SK-N-SH (cell line): Measurements from ENCODE around the gene GRM1. TPM values are rescaled to one million over a fixed set of nuclear protein-coding genes. Genes with fewer than 3 reads are reported as not detected.

Experiments
- CTCF ChIA-PET: fragments of 300-600, 350-600 bp; formaldehyde crosslinking; extraction: SDS; loops from one replicate; lab custom pipeline; 2021; lab: Yijun Ruan, JAX
- POLR2A ChIA-PET: fragments of 350-600 bp; sonication (Branson Sonifier 250); formaldehyde crosslinking; extraction: SDS; loops from one replicate; lab custom pipeline; 2020; ENCODE audit warnings: antibody characterized with exemption, inconsistent platforms; lab: Yijun Ruan, JAX
- DNase-seq: peaks from one replicate; pipeline ENCODE4 v3.0.0; 2012
- H2AFZ ChIP-seq: fragments of 200-600 bp; sonication (generic); 2 replicates; pipeline ENCODE4 v1.8.1; 2016; ENCODE audit warnings: antibody characterized with exemption, mild to moderate bottlenecking, low read depth
- H3F3A ChIP-seq: fragments of 200-600 bp; sonication (generic); replicated peaks from 2 replicates; pipeline ENCODE3; 2016; ENCODE audit warnings: antibody characterized with exemption, mild to moderate bottlenecking; ENCODE audit not compliant: insufficient read depth
- H3K27ac ChIP-seq, 2 experiments: fragments of 200-500 bp in 1 of 2; fragments of 200-600 bp in 1 of 2; sonication (Bioruptor generic) in 1 of 2; sonication (generic), shearing (Covaris generic) in 1 of 2; 2 replicates each; pipeline versions ENCODE4 v1.5.1 to v1.6.1; 2014 to 2016; ENCODE audit warnings: low read depth in 2 of 2, inconsistent platforms in 1 of 2, low read length in 1 of 2, mild to moderate bottlenecking in 1 of 2, mixed read lengths in 1 of 2
- H3K27me3 ChIP-seq: fragments of 200-600 bp; sonication (generic), shearing (Covaris generic); 2 replicates; pipeline ENCODE4 v1.6.1; 2016; ENCODE audit warnings: mixed run types; ENCODE audit not compliant: insufficient read depth
- H3K36me3 ChIP-seq, 2 experiments: fragments of 200-500 bp in 1 of 2; fragments of 200-600 bp in 1 of 2; sonication (Bioruptor generic) in 1 of 2; sonication (generic) in 1 of 2; replicated peaks in 1 of 2; 2 replicates each; pipeline versions ENCODE3 to v1.5.1; 2014 to 2016; ENCODE audit warnings: low read length in 1 of 2, mild to moderate bottlenecking in 1 of 2; ENCODE audit not compliant: insufficient read depth in 2 of 2, control insufficient read depth in 1 of 2
- H3K4me1 ChIP-seq, 2 experiments: fragments of 200-500 bp in 1 of 2; fragments of 200-600 bp in 1 of 2; sonication (Bioruptor generic) in 1 of 2; sonication (generic), shearing (Covaris generic) in 1 of 2; 2 replicates each; pipeline versions ENCODE4 v1.5.1 to v1.6.1; 2014 to 2016; ENCODE audit warnings: low read depth in 1 of 2, low read length in 1 of 2, mixed run types in 1 of 2; ENCODE audit not compliant: insufficient read depth in 2 of 2, control insufficient read depth in 1 of 2
- H3K4me2 ChIP-seq: fragments of 200-600 bp; sonication (generic), shearing (Covaris generic); 2 replicates; pipeline ENCODE4 v1.6.1; 2017; ENCODE audit warnings: mixed run types
- H3K4me3 ChIP-seq, 2 experiments: fragments of 200-500 bp in 1 of 2; fragments of 200-600 bp in 1 of 2; sonication (Bioruptor generic) in 1 of 2; sonication (generic), shearing (Covaris generic) in 1 of 2; 2 replicates each; pipeline versions ENCODE4 v1.5.1 to v1.8.1; 2014 to 2016; ENCODE audit warnings: low read depth in 2 of 2, inconsistent platforms in 1 of 2, low read length in 1 of 2, mild to moderate bottlenecking in 1 of 2, mixed read lengths in 1 of 2, moderate library complexity in 1 of 2
- H3K79me2 ChIP-seq: fragments of 200-600 bp; sonication (generic); 2 replicates; pipeline ENCODE4 v1.8.1; 2017; ENCODE audit warnings: mild to moderate bottlenecking; ENCODE audit not compliant: insufficient read depth
- H3K9ac ChIP-seq: fragments of 200-600 bp; sonication (generic); 2 replicates; pipeline ENCODE4 v1.6.1; 2017; ENCODE audit warnings: mixed run types
- H3K9me2 ChIP-seq: fragments of 200-600 bp; sonication (generic); 2 replicates; pipeline ENCODE4 v1.6.1; 2017; ENCODE audit warnings: mixed run types
- H3K9me3 ChIP-seq: fragments of 200-600 bp; sonication (generic); 2 replicates; pipeline ENCODE4 v1.6.1; 2017; ENCODE audit warnings: mixed run types, mild to moderate bottlenecking, moderate library complexity
- H4K20me1 ChIP-seq: fragments of 200-600 bp; sonication (generic); 2 replicates; pipeline ENCODE4 v1.6.1; 2017; ENCODE audit warnings: mild to moderate bottlenecking, mixed run types; ENCODE audit not compliant: insufficient read depth
- CHD2 ChIP-seq: fragments of 150-350 bp; IDR thresholded peaks from 2 replicates; pipeline ENCODE4 v1.6.1; 2018; ENCODE audit warnings: low read length; ENCODE audit not compliant: partially characterized antibody
- ELF1 ChIP-seq: IDR thresholded peaks from 2 replicates; pipeline ENCODE4 v1.4.0; 2012
- EP300 ChIP-seq, 2 experiments: IDR thresholded peaks; 2 replicates each; pipeline versions ENCODE4 v1.4.0 to v1.6.1; 2012; ENCODE audit warnings: borderline replicate concordance in 1 of 2, low read depth in 1 of 2, low read length in 1 of 2
- GATA2 ChIP-seq: sonication (generic); formaldehyde crosslinking; IDR thresholded peaks from 2 replicates; pipeline ENCODE4 v1.5.0; 2020; ENCODE audit warnings: mild to moderate bottlenecking, missing genetic modification reagents
- JUND ChIP-seq: IDR thresholded peaks from 2 replicates; pipeline ENCODE4 v1.4.0; 2012
- NFIC ChIP-seq: IDR thresholded peaks from 2 replicates; pipeline ENCODE4 v1.4.0; 2012; ENCODE audit warnings: borderline replicate concordance
- RCOR1 ChIP-seq: fragments of 150-350 bp; IDR thresholded peaks from 2 replicates; pipeline ENCODE4 v1.6.1; 2017; ENCODE audit warnings: antibody characterized with exemption, low read length
- SIN3A ChIP-seq: IDR thresholded peaks from 2 replicates; pipeline ENCODE4 v1.6.1; 2012; ENCODE audit warnings: low read depth, mild to moderate bottlenecking, low read length, moderate library complexity, borderline replicate concordance
- SMC3 ChIP-seq: IDR thresholded peaks from 2 replicates; pipeline ENCODE4 v1.6.1; 2012; ENCODE audit warnings: low read depth, low read length, improper control_type of control experiment
- USF1 ChIP-seq: IDR thresholded peaks from 2 replicates; pipeline ENCODE4 v1.4.0; 2012; ENCODE audit warnings: low read depth, borderline replicate concordance
- WGBS: methylation state at CpG from one replicate; pipeline ENCODE4 v1.1.6; 2017; ENCODE audit warnings: low lambda C conversion rate; 5-methylcytosine and 5-hydroxymethylcytosine counted together
- polyA plus RNA-seq, 3 experiments: library from polyadenylated mRNA; depleted of rRNA; stranded (reverse); fragments of >200 nt; gene quantifications; 2 replicates each; pipeline ENCODE4 v1.2.3, GENCODE V29; 2012
- TF ChIP-seq, protein P1 (sequence below): fragments of 200-600 bp; sonication (generic); IDR thresholded peaks from 2 replicates; pipeline ENCODE4 v1.6.1; 2017; ENCODE audit warnings: antibody characterized with exemption, mild to moderate bottlenecking, moderate library complexity

GRM1 gene
- polyA plus RNA-seq, 1 of the 3 experiments (the other 2 are of a cell fraction), result 0.05 TPM

GRCh38 chr6:146219101-146219500 is 190.2 kb downstream of the GRM1 start:
- Histone ChIP-seq H3K79me2 (no peaks in the 10 kb centered on the region), H3K9me2 (no peaks in the 10 kb centered on the region)
- CTCF ChIA-PET, result no interaction called here
- WGBS, result 75% methylated on average over 3 of the region's 3 CpGs
- TF ChIP-seq EP300 (IDR thresholded peaks at IDR 0.05; ENCODE audit: borderline replicate concordance in 1 of 2, low read depth in 1 of 2, low read length in 1 of 2) (no peak), USF1 (no peak), SIN3A (no peak), JUND (no peak), GATA2 (CRISPR knock-in tag) (no peak), ELF1 (no peak), RCOR1 (no peak)
- TF ChIP-seq, protein P1, sequence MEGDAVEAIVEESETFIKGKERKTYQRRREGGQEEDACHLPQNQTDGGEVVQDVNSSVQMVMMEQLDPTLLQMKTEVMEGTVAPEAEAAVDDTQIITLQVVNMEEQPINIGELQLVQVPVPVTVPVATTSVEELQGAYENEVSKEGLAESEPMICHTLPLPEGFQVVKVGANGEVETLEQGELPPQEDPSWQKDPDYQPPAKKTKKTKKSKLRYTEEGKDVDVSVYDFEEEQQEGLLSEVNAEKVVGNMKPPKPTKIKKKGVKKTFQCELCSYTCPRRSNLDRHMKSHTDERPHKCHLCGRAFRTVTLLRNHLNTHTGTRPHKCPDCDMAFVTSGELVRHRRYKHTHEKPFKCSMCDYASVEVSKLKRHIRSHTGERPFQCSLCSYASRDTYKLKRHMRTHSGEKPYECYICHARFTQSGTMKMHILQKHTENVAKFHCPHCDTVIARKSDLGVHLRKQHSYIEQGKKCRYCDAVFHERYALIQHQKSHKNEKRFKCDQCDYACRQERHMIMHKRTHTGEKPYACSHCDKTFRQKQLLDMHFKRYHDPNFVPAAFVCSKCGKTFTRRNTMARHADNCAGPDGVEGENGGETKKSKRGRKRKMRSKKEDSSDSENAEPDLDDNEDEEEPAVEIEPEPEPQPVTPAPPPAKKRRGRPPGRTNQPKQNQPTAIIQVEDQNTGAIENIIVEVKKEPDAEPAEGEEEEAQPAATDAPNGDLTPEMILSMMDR, result no peak
- TF ChIP-seq, all 33 proteins: peak for 0
- Histone ChIP-seq H3K4me3 (no peak overlapping the region), H3K27me3 (no peaks in the 10 kb centered on the region), H3K4me1 (no peaks in the 10 kb centered on the region), H2AFZ (no peak overlapping the region), H3K9ac (no peak overlapping the region), H3F3A (no peaks in the 10 kb centered on the region), H3K9me3 (no peaks in the 10 kb centered on the region), H3K27ac (no peak overlapping the region), H3K36me3 (no peaks in the 10 kb centered on the region), H3K4me2 (no peak overlapping the region), H4K20me1 (no peaks in the 10 kb centered on the region)
- no peak for DNase-seq
- POLR2A ChIA-PET, result no interaction called here

GRCh38 chr6:146224449-146224848 is 195.6 kb downstream of the GRM1 start:
- H3K9me3 ChIP-seq, result no peaks in the 10 kb centered on the region
- H3K4me2 ChIP-seq, result no peak overlapping the region
- WGBS, result 17% methylated on average over 3 of the region's 3 CpGs
- H4K20me1 ChIP-seq, result no peaks in the 10 kb centered on the region
- no peak for DNase-seq
- no peak overlapping the region for H2AFZ ChIP-seq
- no peak for TF ChIP-seq CHD2
- H3K79me2 ChIP-seq, result no peaks in the 10 kb centered on the region
- H3F3A ChIP-seq, result no peaks in the 10 kb centered on the region
- H3K4me1 ChIP-seq, result no peaks in the 10 kb centered on the region
- no peak overlapping the region for H3K9ac ChIP-seq
- H3K4me3 ChIP-seq, result no peak overlapping the region
- no peak overlapping the region for H3K27ac ChIP-seq
- no peaks in the 10 kb centered on the region for H3K27me3 ChIP-seq
- CTCF ChIA-PET, result no interaction called here
- no peaks in the 10 kb centered on the region for H3K36me3 ChIP-seq
- POLR2A ChIA-PET, result no interaction called here
- no peaks in the 10 kb centered on the region for H3K9me2 ChIP-seq

GRCh38 chr6:146224988-146225387 is 196.1 kb downstream of the GRM1 start:
- no peaks in the 10 kb centered on the region for H3K9me2 ChIP-seq
- H3K27ac ChIP-seq, result no peak overlapping the region
- H4K20me1 ChIP-seq, result no peaks in the 10 kb centered on the region
- no peak overlapping the region for H3K4me2 ChIP-seq
- H3K4me1 ChIP-seq, result no peaks in the 10 kb centered on the region
- H3K79me2 ChIP-seq, result no peaks in the 10 kb centered on the region
- CTCF ChIA-PET, result no interaction called here
- no peaks in the 10 kb centered on the region for H3F3A ChIP-seq
- no peak overlapping the region for H3K4me3 ChIP-seq
- no peak overlapping the region for H3K9ac ChIP-seq
- H3K27me3 ChIP-seq, result no peaks in the 10 kb centered on the region
- POLR2A ChIA-PET, result no interaction called here
- H2AFZ ChIP-seq, result no peak overlapping the region
- H3K36me3 ChIP-seq, result no peaks in the 10 kb centered on the region
- TF ChIP-seq SMC3 (no peak), EP300 (IDR thresholded peaks at IDR 0.05; ENCODE audit: borderline replicate concordance in 1 of 2, low read depth in 1 of 2, low read length in 1 of 2) (no peak), NFIC (no peak)
- DNase-seq, result no peak
- 16% methylated on average over 5 of the region's 5 CpGs for WGBS
- no peaks in the 10 kb centered on the region for H3K9me3 ChIP-seq
